ENCODE results near the gene SPESP1.

SPESP1 gene

DNA sequence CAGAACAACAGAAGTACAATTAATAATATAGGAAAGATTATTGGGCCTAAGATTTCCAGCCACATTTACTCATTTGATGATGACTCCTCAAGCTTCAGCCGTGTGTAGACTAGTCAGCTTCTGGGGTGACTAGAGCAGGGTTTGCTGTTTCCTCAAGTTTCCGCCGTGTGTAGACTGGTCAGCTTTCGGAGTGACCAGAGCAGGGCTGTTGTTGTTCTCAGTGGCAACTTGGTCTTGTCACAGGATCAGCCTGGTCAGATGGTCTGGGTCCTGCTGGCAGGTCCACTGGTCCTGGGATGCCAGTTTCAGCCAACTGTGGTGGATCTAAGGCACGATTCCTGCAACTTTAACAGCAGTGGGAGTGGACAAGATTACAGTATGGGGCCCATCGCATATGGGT, 62.4 kb downstream of the SPESP1 start:
- no peak for DNase-seq (ENCODE audit: low spot score)

DNA sequence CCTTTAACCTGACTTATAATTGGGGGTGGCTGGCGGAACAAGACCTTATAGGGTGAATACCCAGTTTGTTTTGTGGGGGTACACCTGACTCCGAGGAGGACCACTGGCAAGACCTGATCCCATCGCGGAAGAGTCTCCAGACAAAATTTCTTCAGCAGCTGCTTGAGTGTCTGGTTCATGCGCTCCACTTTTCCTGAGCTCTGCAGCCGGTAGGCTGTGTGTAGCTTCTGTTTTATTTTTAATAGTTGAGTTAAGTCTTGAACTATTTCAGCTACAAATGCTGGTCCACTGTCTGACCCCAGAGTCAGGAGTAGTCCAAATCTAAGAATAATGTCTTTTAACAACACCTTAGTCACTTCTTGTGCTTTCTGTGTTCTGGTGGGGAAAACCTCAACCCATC, 63.0 kb downstream of the SPESP1 start:
- no peak for DNase-seq (ENCODE audit: low spot score)

DNA sequence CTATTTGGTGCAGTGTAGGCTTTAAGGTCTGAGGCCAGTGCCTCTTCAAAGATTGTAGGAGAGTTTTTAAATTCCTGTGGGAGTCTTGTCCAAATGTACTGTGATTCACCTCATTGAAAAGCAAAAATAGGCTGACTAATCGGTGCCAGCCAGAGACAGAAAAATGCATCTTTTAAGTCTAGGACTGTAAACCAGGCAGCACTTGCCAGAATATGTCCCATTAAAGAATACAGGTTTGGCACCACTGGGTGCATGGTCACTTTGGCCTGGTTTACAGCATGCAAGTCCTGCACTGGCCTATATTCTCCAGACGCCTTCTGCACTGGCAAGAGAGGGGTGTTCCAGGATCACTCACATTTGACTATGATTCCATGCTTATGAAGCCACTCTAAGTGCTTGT, 63.8 kb downstream of the SPESP1 start:
- peak; percentile 83 for DNase-seq (ENCODE audit: low spot score)

GRCh38 chr15:68994981-68995761, 64.8 kb downstream of the SPESP1 start:
- DNase-seq (ENCODE audit: low spot score) = no peak
